NOMO-1 (cell line): ENCODE measurements around the gene C6orf120.

ENCODE experiments used
- DNase-seq, 2 experiments: peaks; one replicate each; lab custom pipeline; 2025; ENCODE audit not compliant: unreplicated experiment in 2 of 2; lab: John Stamatoyannopoulos, UW

C6orf120 gene

GRCh38 chr6:169701954-169702839 lies at the start of gene C6orf120, which contains the start of gene WDR27:
C6orf120 (plus strand) TSS chr6:169702126; CDS start chr6:169702460, 334 bp downstream.
WDR27 (minus strand) TSS chr6:169702029; CDS start chr6:169689005, 13,024 bp downstream.
- DNase-seq: peak; percentile 95 to 98

GRCh38 chr6:169652896-169653295 lies 49.0 kb upstream of the C6orf120 start:
- no peak for DNase-seq

- no peak for DNase-seq
Measured at GRCh38 chr6:169653691-169654090, 48.2 kb upstream of the C6orf120 start.

GRCh38 chr6:169654598-169655391 lies 47.1 kb upstream of the C6orf120 start:
- DNase-seq: no peak

GRCh38 chr6:169656546-169657283 lies 45.2 kb upstream of the C6orf120 start:
- DNase-seq: no peak

GRCh38 chr6:169657284-169657610 lies 44.7 kb upstream of the C6orf120 start:
- no peak for DNase-seq

GRCh38 chr6:169659820-169660610 lies 41.9 kb upstream of the C6orf120 start:
- no peak for DNase-seq

GRCh38 chr6:169660751-169661390 lies 41.1 kb upstream of the C6orf120 start:
- DNase-seq: no peak

GRCh38 chr6:169661391-169661756 lies 40.6 kb upstream of the C6orf120 start:
- no peak for DNase-seq

GRCh38 chr6:169663468-169663867 lies 38.5 kb upstream of the C6orf120 start:
- DNase-seq: no peak

GRCh38 chr6:169664227-169664626 lies 37.7 kb upstream of the C6orf120 start:
- no peak for DNase-seq

- no peak for DNase-seq
Measured at GRCh38 chr6:169665289-169665688, 36.6 kb upstream of the C6orf120 start.

GRCh38 chr6:169666441-169666840 lies 35.5 kb upstream of the C6orf120 start:
- DNase-seq: no peak

- DNase-seq: no peak
Measured at GRCh38 chr6:169667716-169668115, 34.2 kb upstream of the C6orf120 start.

GRCh38 chr6:169668203-169668847 lies 33.6 kb upstream of the C6orf120 start:
- DNase-seq: no peak

- DNase-seq: no peak
Measured at GRCh38 chr6:169669147-169669546, 32.8 kb upstream of the C6orf120 start.

- DNase-seq: peak in 1 of 2 experiments; percentile 33
Measured at GRCh38 chr6:169669889-169670288, 32.0 kb upstream of the C6orf120 start.

- DNase-seq: no peak
Measured at GRCh38 chr6:169671563-169671962, 30.4 kb upstream of the C6orf120 start.

- no peak for DNase-seq
Measured at GRCh38 chr6:169675011-169675410, 26.9 kb upstream of the C6orf120 start.
